Adrenal gland (tissue), 12 donors: ENCODE measurements around the gene APBA2. TPM values are rescaled to one million over a fixed set of nuclear protein-coding genes. Genes with fewer than 3 reads are reported as not detected.

ENCODE experiments used
- DNase-seq, 7 donors: peaks; one replicate each; pipeline ENCODE4 v3.0.0-alpha.2; 2019 to 2020
- H3K27ac ChIP-seq, 5 donors: fragments of 200-600 bp; sonication (generic) in 4 of 5; 1 replicate in 3 of 5; 2 replicates in 2 of 5; pipeline versions ENCODE4 v1.5.1 to v1.8.0; 2016 to 2020; ENCODE audit warnings: mild to moderate bottlenecking in 1 of 5
- H3K27me3 ChIP-seq: fragments of 200-600 bp; 2 replicates; pipeline ENCODE4 v1.8.0; 2021
- H3K36me3 ChIP-seq, 2 donors: fragments of 200-600 bp; replicated peaks in 1 of 2; 1 replicate in 1 of 2; 2 replicates in 1 of 2; pipeline versions ENCODE4 v1.5.1 to v1.8.0; 2018 to 2022
- H3K4me1 ChIP-seq, 2 donors: fragments of 200-600 bp; replicated peaks in 1 of 2; 1 replicate in 1 of 2; 2 replicates in 1 of 2; pipeline versions ENCODE4 v1.5.1 to v1.8.0; 2018 to 2021
- H3K4me3 ChIP-seq, 4 donors: fragments of 200-600 bp; sonication (generic) in 3 of 4; one replicate each; pipeline ENCODE4 v1.5.1; 2016 to 2018
- H3K9me3 ChIP-seq, 3 donors: fragments of 200-600 bp; sonication (generic) in 1 of 3; replicated peaks in 1 of 3; 1 replicate in 2 of 3; 2 replicates in 1 of 3; pipeline versions ENCODE4 v1.5.1 to v1.8.0; 2016 to 2021
- CTCF ChIP-seq, 6 experiments: fragments of 450-650 bp in 4 of 6; fragments of 200-600 bp in 2 of 6; sonication (generic) in 1 of 6; IDR thresholded peaks; 1 replicate in 5 of 6; 2 replicates in 1 of 6; pipeline versions ENCODE4 v1.5.1 to v1.8.0; 2016 to 2021; ENCODE audit warnings: antibody characterized with exemption in 6 of 6, mild to moderate bottlenecking in 2 of 6, moderate library complexity in 1 of 6
- POLR2A ChIP-seq, 2 donors: fragments of 450-650 bp; IDR thresholded peaks; one replicate each; pipeline ENCODE4 v1.6.1; 2017; ENCODE audit warnings: antibody characterized with exemption in 2 of 2, mild to moderate bottlenecking in 2 of 2, moderate library complexity in 1 of 2
- WGBS, 4 donors: extraction: QIAGEN DNeasy Blood & Tissue Kit in 2 of 4; methylation state at CpG; one replicate each; pipeline versions ENCODE4 v1.1.5 to v1.1.7; 2013 to 2017; 5-methylcytosine and 5-hydroxymethylcytosine counted together
- intact Hi-C, 2 donors: fragments of 100-400 bp; cut with DNase I; formaldehyde crosslinking; loops; one replicate each; pipeline versions ENCODE4 v1.14.1 to v1.15.0; 2022 to 2023
- polyA plus RNA-seq, 3 donors: library from polyadenylated mRNA; stranded (reverse); fragments of 200-250 nt in 2 of 3; fragments of 350-450 nt in 1 of 3; fragmentation: Illumina TruSeq in 1 of 3; extraction: RNeasy Lipid Tissue Mini Kit (QIAGEN cat#74804) in 1 of 3; gene quantifications; one replicate each; pipeline ENCODE4 v1.2.3, GENCODE V29; 2013 to 2014
- total RNA-seq, 9 donors: library from RNA; depleted of rRNA in 4 of 9; stranded (reverse); fragments of >200 nt in 4 of 9; fragments of 120-200 nt in 1 of 9; fragmentation: NEBNext Ultra II Directional in 1 of 9; extraction: Animal tissue kit (Norgen Biotek cat#: 25700) in 1 of 9; gene quantifications; one replicate each; pipeline versions ENCODE4 v1.1.0 to v1.2.4, GENCODE V29; 2013 to 2023
- donor health status: healthy with polysubstance abuse.
- donor health status: Bipolar disorder and iron deficiency.
- donor health status: DM: yes; HTN: yes; CAD: no.
- donor health status: DM: no; HTN: no; CAD: no.
- donor health status: DM: no; HTN: no; CAD: no.
- donor health status: DM: yes; HTN: yes; CAD: no.

Gene APBA2
- total and polyA plus RNA-seq, 12 donors: 2.1 to 13.2 (median 4.7) TPM

- TF ChIP-seq POLR2A (IDR thresholded peaks at IDR 0.05) (no peak), CTCF (IDR thresholded peaks at IDR 0.05) (no peak)
- peak in 1 of 7 donors; percentile 20 for DNase-seq
- no peak overlapping the region for H3K4me3 ChIP-seq
- H3K27ac ChIP-seq: no peak overlapping the region
- intact Hi-C loops: no loop called here
- 50 to 74% (median 65%) methylated on average over 3 of the region's 3 CpGs for WGBS, 4 donors
- H3K27me3 ChIP-seq: no peaks in the 10 kb centered on the region
- no peaks in the 10 kb centered on the region for H3K36me3 ChIP-seq
- H3K9me3 ChIP-seq: no peaks in the 10 kb centered on the region
- H3K4me1 ChIP-seq: no peaks in the 10 kb centered on the region
Observed at GRCh38 chr15:29045717-29046116, 159.9 kb downstream of the APBA2 start.

- 73 to 84% (median 75%) methylated on average over 3 to 4 of the region's 4 CpGs for WGBS, 4 donors
- DNase-seq: peak in 1 of 7 donors; percentile 20
- Histone ChIP-seq H3K4me3 (no peak overlapping the region), H3K27me3 (no peaks in the 10 kb centered on the region), H3K27ac (no peak overlapping the region), H3K4me1 (no peaks in the 10 kb centered on the region), H3K9me3 (no peaks in the 10 kb centered on the region), H3K36me3 (no peaks in the 10 kb centered on the region)
- intact Hi-C loops: no loop called here
- TF ChIP-seq CTCF (IDR thresholded peaks at IDR 0.05): no peak
- TF ChIP-seq POLR2A (IDR thresholded peaks at IDR 0.05): no peak
Observed at GRCh38 chr15:29046281-29046810, 160.6 kb downstream of the APBA2 start.

- Histone ChIP-seq H3K4me3 (no peak overlapping the region), H3K9me3 (no peaks in the 10 kb centered on the region), H3K27me3 (no peaks in the 10 kb centered on the region), H3K36me3 (no peaks in the 10 kb centered on the region), H3K27ac (no peak overlapping the region), H3K4me1 (no peaks in the 10 kb centered on the region)
- intact Hi-C loops: no loop called here
- TF ChIP-seq CTCF (IDR thresholded peaks at IDR 0.05) (no peak), POLR2A (IDR thresholded peaks at IDR 0.05) (no peak)
- DNase-seq: no peak
- WGBS, 4 donors: 87 to 93% (median 90%) methylated on average over 5 of the region's 5 CpGs
Observed at GRCh38 chr15:29046977-29047376, 161.2 kb downstream of the APBA2 start.

GRCh38 chr15:29048011-29048410, 162.2 kb downstream of the APBA2 start:
- H3K4me1 ChIP-seq: no peaks in the 10 kb centered on the region
- WGBS, 4 donors: 87 to 94% (median 90%) methylated on average over 9 of the region's 9 CpGs
- intact Hi-C loops: no loop called here
- no peak for DNase-seq
- H3K27ac ChIP-seq: no peak overlapping the region
- H3K36me3 ChIP-seq: no peaks in the 10 kb centered on the region
- TF ChIP-seq POLR2A (IDR thresholded peaks at IDR 0.05) (no peak), CTCF (IDR thresholded peaks at IDR 0.05) (no peak)
- no peaks in the 10 kb centered on the region for H3K9me3 ChIP-seq
- no peaks in the 10 kb centered on the region for H3K27me3 ChIP-seq
- H3K4me3 ChIP-seq: no peak overlapping the region
